Neural progenitor cell (in vitro differentiated cells): ENCODE results near the gene ZSCAN18. TPM values are rescaled to one million over a fixed set of nuclear protein-coding genes. Genes with fewer than 3 reads are reported as not detected.

Experiments
- DNase-seq: peaks from one replicate; pipeline ENCODE4 v3.0.0-alpha.2; 2016; ENCODE audit warnings: low spot score
- H2AFZ ChIP-seq: fragments of 200-600 bp; sonication (generic); replicated peaks from 2 replicates; pipeline ENCODE4 v1.6.1; 2016; ENCODE audit warnings: antibody characterized with exemption
- H3F3A ChIP-seq: fragments of 200-600 bp; sonication (generic); 2 replicates; pipeline ENCODE4 v1.6.1; 2016; ENCODE audit warnings: antibody characterized with exemption, low read depth
- H3K27ac ChIP-seq: fragments of 200-600 bp; sonication (generic); 2 replicates; pipeline ENCODE4 v1.5.1; 2016; ENCODE audit warnings: mild to moderate bottlenecking
- H3K27me3 ChIP-seq: fragments of 200-600 bp; sonication (generic); 2 replicates; pipeline ENCODE4 v1.6.1; 2016; ENCODE audit warnings: mild to moderate bottlenecking, moderate library complexity
- H3K36me3 ChIP-seq: fragments of 200-600 bp; sonication (generic); 2 replicates; pipeline ENCODE4 v1.5.1; 2016
- H3K4me1 ChIP-seq: fragments of 200-600 bp; sonication (generic); 2 replicates; pipeline ENCODE4 v1.6.1; 2016; ENCODE audit warnings: mixed run types
- H3K4me2 ChIP-seq: fragments of 200-600 bp; sonication (generic); 2 replicates; pipeline ENCODE4 v1.6.1; 2016
- H3K4me3 ChIP-seq: fragments of 200-600 bp; sonication (generic); 2 replicates; pipeline ENCODE4 v1.5.1; 2016
- H3K79me2 ChIP-seq: fragments of 200-600 bp; sonication (generic); 2 replicates; pipeline ENCODE4 v1.6.1; 2016; ENCODE audit warnings: low read depth
- H3K9ac ChIP-seq: fragments of 200-600 bp; sonication (generic); 2 replicates; pipeline ENCODE4 v1.6.1; 2016
- H3K9me3 ChIP-seq: fragments of 200-600 bp; sonication (generic); 2 replicates; pipeline ENCODE4 v1.5.1; 2016; ENCODE audit warnings: low read depth
- H4K20me1 ChIP-seq: fragments of 200-600 bp; sonication (generic); 2 replicates; pipeline ENCODE4 v1.6.1; 2016; ENCODE audit warnings: low read depth
- H3K27ac Mint-ChIP-seq: 3 replicates; pipeline ENCODE4 v1.8.0; 2021; ENCODE audit warnings: mixed read lengths
- H3K27me3 Mint-ChIP-seq: 2 replicates; pipeline ENCODE4 v1.8.0; 2022; ENCODE audit warnings: low read depth, mild to moderate bottlenecking, inconsistent platforms, moderate library complexity, mixed read lengths; ENCODE audit not compliant: insufficient read depth
- H3K36me3 Mint-ChIP-seq: 3 replicates; pipeline ENCODE4 v1.8.0; 2021; ENCODE audit warnings: mixed read lengths
- H3K4me1 Mint-ChIP-seq: 3 replicates; pipeline ENCODE4 v1.8.0; 2021; ENCODE audit warnings: mixed read lengths
- H3K4me3 Mint-ChIP-seq: 3 replicates; pipeline ENCODE4 v1.8.0; 2021; ENCODE audit warnings: mild to moderate bottlenecking, moderate library complexity, mixed read lengths
- H3K9me3 Mint-ChIP-seq: 3 replicates; pipeline ENCODE4 v1.8.0; 2020; ENCODE audit warnings: mixed read lengths
- EZH2 ChIP-seq: fragments of 200-600 bp; sonication (generic); IDR thresholded peaks from 2 replicates; pipeline ENCODE4 v1.6.1; 2017; ENCODE audit warnings: antibody characterized with exemption, mild to moderate bottlenecking, moderate library complexity
- EZH2phosphoT487 ChIP-seq: fragments of 200-600 bp; sonication (generic); IDR thresholded peaks from 2 replicates; pipeline ENCODE4 v1.6.1; 2017; ENCODE audit warnings: antibody characterized with exemption
- total RNA-seq: library from RNA; depleted of rRNA; stranded (reverse); fragments of >200 nt; gene quantifications from 2 replicates; pipeline ENCODE4 v1.2.3, GENCODE V29; 2015; ENCODE audit warnings: low replicate concordance
- TF ChIP-seq, protein P1 (sequence below): fragments of 200-600 bp; sonication (generic); IDR thresholded peaks from 2 replicates; pipeline ENCODE4 v1.5.1; 2017; ENCODE audit warnings: antibody characterized with exemption, mild to moderate bottlenecking

The ZSCAN18 gene
- total RNA-seq, 1 donor from 2014 or later, result 49.1 TPM

DNA sequence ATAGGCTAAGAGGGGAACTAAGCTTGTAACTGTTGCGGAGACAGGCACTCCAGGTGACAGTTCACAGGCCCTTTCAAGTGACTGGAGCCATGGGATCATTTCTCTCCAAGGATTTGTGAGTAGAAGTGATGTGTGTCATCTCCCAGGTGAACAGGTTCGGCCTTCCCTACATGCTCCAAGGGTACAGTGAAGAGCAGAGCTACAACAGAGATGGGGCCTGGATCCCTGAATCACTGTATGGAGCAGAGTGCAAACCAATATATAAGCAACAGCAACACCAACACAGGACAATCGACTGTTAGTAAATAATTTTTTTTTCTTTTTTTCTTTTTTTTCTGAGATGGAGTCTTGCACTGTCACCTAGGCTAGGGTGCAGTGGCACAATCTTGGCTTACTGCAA is 15.0 kb downstream of the ZSCAN18 start:
- no peak overlapping the region for H2AFZ ChIP-seq
- no peaks in the 10 kb centered on the region for H3K79me2 ChIP-seq
- Mint-ChIP-seq H3K9me3 (peaks cover 68% of the 10 kb centered on the region), H3K27ac (no peak overlapping the region), H3K4me1 (no peaks in the 10 kb centered on the region), H3K36me3 (peaks cover 29% of the 10 kb centered on the region), H3K4me3 (no peak overlapping the region), H3K27me3 (no peaks in the 10 kb centered on the region)
- H4K20me1 ChIP-seq, result no peaks in the 10 kb centered on the region
- H3K27me3 ChIP-seq, result no peaks in the 10 kb centered on the region
- no peaks in the 10 kb centered on the region for H3K4me1 ChIP-seq
- H3K4me2 ChIP-seq, result no peak overlapping the region
- H3K9me3 ChIP-seq, result no peaks in the 10 kb centered on the region
- DNase-seq, result no peak
- H3K4me3 ChIP-seq, result no peak overlapping the region
- no peak overlapping the region for H3K9ac ChIP-seq
- H3F3A ChIP-seq, result no peaks in the 10 kb centered on the region
- H3K27ac ChIP-seq, result no peak overlapping the region
- peaks cover 4% of the 10 kb centered on the region for H3K36me3 ChIP-seq
- TF ChIP-seq EZH2 (no peak), EZH2phosphoT487 (no peak)
- TF ChIP-seq, protein P1, sequence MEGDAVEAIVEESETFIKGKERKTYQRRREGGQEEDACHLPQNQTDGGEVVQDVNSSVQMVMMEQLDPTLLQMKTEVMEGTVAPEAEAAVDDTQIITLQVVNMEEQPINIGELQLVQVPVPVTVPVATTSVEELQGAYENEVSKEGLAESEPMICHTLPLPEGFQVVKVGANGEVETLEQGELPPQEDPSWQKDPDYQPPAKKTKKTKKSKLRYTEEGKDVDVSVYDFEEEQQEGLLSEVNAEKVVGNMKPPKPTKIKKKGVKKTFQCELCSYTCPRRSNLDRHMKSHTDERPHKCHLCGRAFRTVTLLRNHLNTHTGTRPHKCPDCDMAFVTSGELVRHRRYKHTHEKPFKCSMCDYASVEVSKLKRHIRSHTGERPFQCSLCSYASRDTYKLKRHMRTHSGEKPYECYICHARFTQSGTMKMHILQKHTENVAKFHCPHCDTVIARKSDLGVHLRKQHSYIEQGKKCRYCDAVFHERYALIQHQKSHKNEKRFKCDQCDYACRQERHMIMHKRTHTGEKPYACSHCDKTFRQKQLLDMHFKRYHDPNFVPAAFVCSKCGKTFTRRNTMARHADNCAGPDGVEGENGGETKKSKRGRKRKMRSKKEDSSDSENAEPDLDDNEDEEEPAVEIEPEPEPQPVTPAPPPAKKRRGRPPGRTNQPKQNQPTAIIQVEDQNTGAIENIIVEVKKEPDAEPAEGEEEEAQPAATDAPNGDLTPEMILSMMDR, result no peak

DNA sequence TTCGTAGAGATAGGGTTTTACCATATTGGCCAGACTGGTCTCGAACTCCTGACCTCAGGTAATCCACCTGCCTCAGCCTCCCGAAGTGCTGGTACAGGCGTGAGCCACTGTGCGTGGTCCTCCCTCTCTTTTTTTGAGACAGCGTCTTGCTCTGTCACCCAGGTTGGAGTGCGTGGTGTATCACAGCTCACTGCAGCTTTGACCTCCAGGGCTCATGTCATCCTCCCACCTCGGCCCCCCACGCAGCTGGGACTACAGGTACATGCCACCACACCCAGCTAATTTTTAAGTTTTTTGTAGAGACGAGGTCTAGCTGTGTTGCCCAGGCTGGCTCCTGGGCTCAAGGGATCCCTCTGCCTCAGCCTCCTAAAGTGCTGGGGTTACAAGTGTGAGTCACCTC is 18.2 kb downstream of the ZSCAN18 start:
- Mint-ChIP-seq H3K9me3 (peaks cover 62% of the 10 kb centered on the region), H3K27me3 (peaks cover 2% of the 10 kb centered on the region), H3K36me3 (peaks cover 17% of the 10 kb centered on the region), H3K4me3 (no peak overlapping the region), H3K27ac (no peak overlapping the region), H3K4me1 (no peaks in the 10 kb centered on the region)
- Histone ChIP-seq H3K36me3 (peaks cover 4% of the 10 kb centered on the region), H3K27me3 (no peaks in the 10 kb centered on the region), H3K4me3 (no peak overlapping the region), H3K4me1 (no peaks in the 10 kb centered on the region), H3K79me2 (no peaks in the 10 kb centered on the region), H3F3A (no peaks in the 10 kb centered on the region), H3K27ac (no peak overlapping the region), H3K9me3 (no peaks in the 10 kb centered on the region), H3K4me2 (no peak overlapping the region), H2AFZ (no peak overlapping the region), H3K9ac (no peak overlapping the region), H4K20me1 (no peaks in the 10 kb centered on the region)
- no peak for DNase-seq
- TF ChIP-seq EZH2phosphoT487 (no peak), EZH2 (no peak)
- TF ChIP-seq, protein P1, result no peak

DNA sequence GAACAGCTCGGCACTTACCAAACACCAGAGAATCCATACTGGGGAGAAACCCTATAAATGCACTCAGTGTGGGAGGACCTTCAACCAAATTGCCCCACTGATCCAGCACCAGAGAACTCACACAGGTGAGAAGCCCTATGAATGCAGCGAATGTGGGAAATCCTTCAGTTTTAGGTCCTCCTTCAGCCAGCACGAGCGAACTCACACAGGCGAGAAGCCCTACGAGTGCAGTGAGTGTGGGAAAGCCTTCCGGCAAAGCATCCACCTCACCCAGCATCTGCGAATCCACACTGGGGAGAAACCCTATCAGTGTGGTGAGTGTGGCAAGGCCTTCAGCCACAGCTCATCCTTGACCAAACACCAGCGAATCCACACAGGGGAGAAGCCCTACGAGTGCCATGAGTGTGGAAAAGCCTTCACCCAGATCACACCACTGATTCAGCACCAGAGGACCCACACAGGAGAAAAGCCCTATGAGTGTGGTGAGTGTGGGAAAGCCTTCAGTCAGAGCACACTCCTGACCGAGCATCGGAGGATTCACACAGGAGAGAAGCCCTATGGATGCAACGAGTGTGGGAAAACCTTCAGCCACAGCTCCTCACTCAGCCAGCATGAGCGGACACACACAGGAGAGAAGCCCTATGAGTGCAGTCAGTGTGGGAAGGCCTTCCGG is 30.7 kb downstream of the ZSCAN18 start:
- peaks cover 75% of the 10 kb centered on the region for H3K9me3 Mint-ChIP-seq

DNA sequence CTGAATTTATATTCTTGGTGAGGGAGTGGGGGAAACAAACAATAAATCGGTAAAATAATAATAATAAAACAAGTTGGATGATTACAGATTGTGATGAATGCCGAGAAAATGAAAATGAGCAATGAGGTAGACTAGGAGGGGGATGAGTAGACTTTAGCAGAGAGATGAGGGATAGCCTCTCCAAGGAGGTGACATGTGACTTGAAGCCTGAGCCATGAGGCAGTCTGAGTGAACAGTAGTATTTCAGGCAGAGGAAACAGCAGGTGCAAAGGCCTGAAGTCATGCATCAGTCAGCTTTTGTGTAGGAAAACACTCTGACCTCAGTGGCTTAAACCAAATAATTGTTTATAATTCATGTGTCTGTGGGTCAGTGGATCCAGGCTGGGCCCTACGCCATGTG is 34.3 kb downstream of the ZSCAN18 start:
- H3K4me1 ChIP-seq, result peaks cover 5% of the 10 kb centered on the region
- peaks cover 9% of the 10 kb centered on the region for H3K27me3 Mint-ChIP-seq
- no peak overlapping the region for H3K4me3 ChIP-seq
- peaks cover 3% of the 10 kb centered on the region for H3F3A ChIP-seq
- H4K20me1 ChIP-seq, result no peaks in the 10 kb centered on the region
- H3K36me3 ChIP-seq, result peaks cover 6% of the 10 kb centered on the region
- peaks cover 70% of the 10 kb centered on the region for H3K9me3 Mint-ChIP-seq
- no peaks in the 10 kb centered on the region for H3K79me2 ChIP-seq
- no peaks in the 10 kb centered on the region for H3K27me3 ChIP-seq
- no peak for DNase-seq
- no peak overlapping the region for H3K9ac ChIP-seq
- H2AFZ ChIP-seq, result no peak overlapping the region
- H3K36me3 Mint-ChIP-seq, result peaks cover 24% of the 10 kb centered on the region
- H3K27ac Mint-ChIP-seq, result no peak overlapping the region
- H3K27ac ChIP-seq, result no peak overlapping the region
- TF ChIP-seq EZH2 (no peak), EZH2phosphoT487 (no peak)
- TF ChIP-seq, protein P1, result no peak
- H3K4me3 Mint-ChIP-seq, result no peak overlapping the region
- no peak overlapping the region for H3K4me2 ChIP-seq
- H3K4me1 Mint-ChIP-seq, result peaks cover 2% of the 10 kb centered on the region
- peaks cover 23% of the 10 kb centered on the region for H3K9me3 ChIP-seq

More for the DNA sequence above, 30.7 kb downstream of the ZSCAN18 start:
- Histone ChIP-seq H3K36me3 (peaks cover 6% of the 10 kb centered on the region), H3K4me1 (no peaks in the 10 kb centered on the region), H3K4me2 (no peak overlapping the region), H2AFZ (no peak overlapping the region), H3K79me2 (no peaks in the 10 kb centered on the region), H3K27me3 (no peaks in the 10 kb centered on the region), H3K9ac (no peak overlapping the region), H3K4me3 (no peak overlapping the region), H3K27ac (no peak overlapping the region), H3F3A (peaks cover 3% of the 10 kb centered on the region), H4K20me1 (no peaks in the 10 kb centered on the region), H3K9me3 (peaks cover 23% of the 10 kb centered on the region)
- H3K4me1 Mint-ChIP-seq, result no peaks in the 10 kb centered on the region
- H3K4me3 Mint-ChIP-seq, result no peak overlapping the region
- TF ChIP-seq EZH2phosphoT487, result no peak
- peaks cover 5% of the 10 kb centered on the region for H3K27me3 Mint-ChIP-seq
- no peak overlapping the region for H3K27ac Mint-ChIP-seq
- no peak for DNase-seq
- H3K36me3 Mint-ChIP-seq, result peaks cover 18% of the 10 kb centered on the region
